ENCODE data around the gene FBXW8.

DNA sequence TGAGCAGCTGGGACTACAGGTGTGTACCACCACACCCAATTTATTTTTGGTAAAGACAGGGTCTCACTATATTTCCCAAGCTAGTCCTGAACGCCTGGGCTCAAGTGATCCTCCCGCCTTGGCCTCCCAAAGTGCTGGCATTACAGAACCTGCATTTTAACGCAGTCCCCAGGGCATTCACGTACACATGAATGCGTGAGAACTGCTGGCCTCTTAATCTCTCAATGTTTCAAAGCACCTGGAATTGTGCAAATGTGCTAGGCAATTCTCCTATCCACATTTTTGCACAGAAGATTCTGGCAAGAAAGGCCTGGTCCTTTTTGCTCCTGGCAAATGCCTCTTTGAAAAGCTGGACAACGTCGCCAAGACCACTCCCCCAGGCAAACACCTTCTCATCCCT is 153.3 kb downstream of the FBXW8 start:
- TF ChIP-seq EZH2phosphoT487 (IDR thresholded peaks at IDR 0.05; ENCODE audit: borderline replicate concordance, low read length): no peak
- no peak for TF ChIP-seq CTCF (conservative IDR thresholded peaks at IDR 0.05; ENCODE audit: low read depth, low read length)
